NCI-H1417 treated with DMSO at 0.1 percent for 48 hours (cell line): ENCODE measurements around the gene BEAN1.
"Not testable (repeated sequence)": the region's sequence is repeated elsewhere in the genome, so short reads cannot be mapped to it uniquely, and the experiment has no call there.

Source experiments
- DNase-seq: peaks from one replicate; lab custom pipeline; 2025; lab: John Stamatoyannopoulos, UW

Gene BEAN1

GRCh38 chr16:66486199-66486772 lies 59.2 kb downstream of the BEAN1 start:
- no peak for DNase-seq

- DNase-seq, result no peak
These were observed 59.9 kb downstream of the BEAN1 start for GRCh38 chr16:66486773-66487579.

GRCh38 chr16:66487580-66488275 lies 60.6 kb downstream of the BEAN1 start:
- DNase-seq, result no peak

- no peak for DNase-seq
These were observed 61.4 kb downstream of the BEAN1 start for GRCh38 chr16:66488505-66488904.

- no peak for DNase-seq
These were observed 62.3 kb downstream of the BEAN1 start for GRCh38 chr16:66489385-66489784.

- no peak for DNase-seq
These were observed 62.7 kb downstream of the BEAN1 start for GRCh38 chr16:66489818-66490217.

- no peak for DNase-seq
These were observed 64.0 kb downstream of the BEAN1 start for GRCh38 chr16:66490774-66491715.

- no peak for DNase-seq
These were observed 64.6 kb downstream of the BEAN1 start for GRCh38 chr16:66491716-66492064.

GRCh38 chr16:66493490-66494401 lies 66.7 kb downstream of the BEAN1 start:
- no peak for DNase-seq

GRCh38 chr16:66494916-66495315 lies 67.8 kb downstream of the BEAN1 start:
- DNase-seq, result no peak

GRCh38 chr16:66495440-66495839 lies 68.3 kb downstream of the BEAN1 start:
- DNase-seq, result no peak

- DNase-seq, result not testable (repeated sequence)
These were observed 69.1 kb downstream of the BEAN1 start for GRCh38 chr16:66496226-66496625.

- DNase-seq, result not testable (repeated sequence)
These were observed 70.8 kb downstream of the BEAN1 start for GRCh38 chr16:66497921-66498320.

- not testable (repeated sequence) for DNase-seq
These were observed 74.5 kb downstream of the BEAN1 start for GRCh38 chr16:66501563-66501962.

GRCh38 chr16:66502020-66502913 lies 75.2 kb downstream of the BEAN1 start:
- DNase-seq, result no peak

GRCh38 chr16:66503030-66503429 lies 75.9 kb downstream of the BEAN1 start:
- DNase-seq, result no peak

GRCh38 chr16:66503612-66504011 lies 76.5 kb downstream of the BEAN1 start:
- DNase-seq, result no peak

- no peak for DNase-seq
These were observed 80.7 kb downstream of the BEAN1 start for GRCh38 chr16:66507731-66508239.

- DNase-seq, result no peak
These were observed 81.3 kb downstream of the BEAN1 start for GRCh38 chr16:66508248-66508913.
